Iris pigment epithelial cell (primary cell): Measurements from ENCODE around the gene CMYA5.

Source experiments
- DNase-seq: peaks from one replicate; pipeline ENCODE4 v3.0.0-alpha.2; 2011; ENCODE audit warnings: low read depth

CMYA5 gene

DNA sequence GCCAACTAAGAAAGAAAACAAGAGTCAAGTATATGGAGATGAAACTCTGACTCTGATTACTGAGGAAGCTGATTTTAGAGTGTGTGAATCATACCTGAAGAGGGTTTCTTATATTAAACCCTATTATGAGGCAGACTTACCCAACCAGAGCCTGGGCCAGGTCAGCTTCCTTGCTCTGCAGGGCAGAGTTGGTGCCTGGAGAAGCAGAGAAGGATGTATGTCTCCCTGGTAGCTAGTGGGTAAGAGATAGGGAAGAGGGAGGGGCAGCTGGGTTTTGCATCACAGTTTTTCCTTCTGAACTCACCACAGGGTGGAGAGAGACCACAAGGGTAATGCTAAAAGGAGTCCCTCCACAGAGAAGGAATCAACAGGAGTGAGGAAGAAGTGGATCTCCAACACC lies 104.1 kb downstream of the CMYA5 start:
- no peak for DNase-seq

DNA sequence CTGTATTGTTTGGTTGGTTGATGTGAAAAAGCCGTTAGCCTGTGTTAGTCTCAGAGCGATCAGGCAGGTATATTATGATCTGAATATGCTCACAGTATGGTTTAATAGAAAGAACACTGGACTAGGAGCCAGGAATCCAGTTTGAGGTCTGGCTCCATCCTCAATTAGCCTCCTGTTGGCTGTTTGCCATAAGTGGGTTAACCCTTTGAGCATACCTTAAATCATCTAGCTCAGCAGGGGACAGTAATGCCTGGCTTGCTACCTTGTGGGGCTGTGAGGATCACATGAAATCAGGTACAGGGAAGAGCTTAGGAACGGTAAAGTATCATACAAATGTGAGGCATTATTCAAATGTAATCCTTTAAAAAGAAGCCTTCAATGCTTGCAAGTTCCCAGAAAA lies 104.7 kb downstream of the CMYA5 start:
- no peak for DNase-seq

DNA sequence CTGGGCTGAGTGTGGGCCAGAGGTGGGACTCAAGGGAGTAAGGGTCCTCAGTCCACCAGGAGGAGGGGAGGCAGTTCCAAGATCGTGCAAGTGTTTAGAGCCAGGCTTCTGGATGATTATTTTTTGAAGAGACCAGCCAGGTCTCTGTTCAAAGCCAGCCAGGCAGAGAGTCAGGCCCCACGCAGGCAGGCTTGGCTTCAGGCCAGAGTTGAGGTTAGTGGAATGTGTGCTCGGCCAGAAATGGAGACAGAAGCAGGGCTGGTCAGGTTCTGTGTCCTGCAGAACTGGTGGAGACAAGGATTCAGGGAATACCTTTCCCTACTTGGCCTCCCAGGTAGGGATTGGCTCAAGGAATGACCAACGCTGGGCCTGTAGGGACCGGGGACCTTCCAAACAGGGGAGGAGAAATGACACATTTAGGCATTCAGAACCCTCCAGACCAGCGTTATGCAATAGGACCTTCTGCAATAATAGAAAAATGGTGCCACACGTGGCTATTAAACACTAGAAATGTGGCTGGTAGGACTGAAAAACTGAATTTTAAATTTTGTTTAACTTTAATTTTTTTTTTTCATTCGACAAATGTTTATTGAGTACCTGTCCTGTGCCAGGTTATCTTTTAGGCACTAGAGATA lies 106.2 kb downstream of the CMYA5 start:
- DNase-seq = peak; percentile 37

DNA sequence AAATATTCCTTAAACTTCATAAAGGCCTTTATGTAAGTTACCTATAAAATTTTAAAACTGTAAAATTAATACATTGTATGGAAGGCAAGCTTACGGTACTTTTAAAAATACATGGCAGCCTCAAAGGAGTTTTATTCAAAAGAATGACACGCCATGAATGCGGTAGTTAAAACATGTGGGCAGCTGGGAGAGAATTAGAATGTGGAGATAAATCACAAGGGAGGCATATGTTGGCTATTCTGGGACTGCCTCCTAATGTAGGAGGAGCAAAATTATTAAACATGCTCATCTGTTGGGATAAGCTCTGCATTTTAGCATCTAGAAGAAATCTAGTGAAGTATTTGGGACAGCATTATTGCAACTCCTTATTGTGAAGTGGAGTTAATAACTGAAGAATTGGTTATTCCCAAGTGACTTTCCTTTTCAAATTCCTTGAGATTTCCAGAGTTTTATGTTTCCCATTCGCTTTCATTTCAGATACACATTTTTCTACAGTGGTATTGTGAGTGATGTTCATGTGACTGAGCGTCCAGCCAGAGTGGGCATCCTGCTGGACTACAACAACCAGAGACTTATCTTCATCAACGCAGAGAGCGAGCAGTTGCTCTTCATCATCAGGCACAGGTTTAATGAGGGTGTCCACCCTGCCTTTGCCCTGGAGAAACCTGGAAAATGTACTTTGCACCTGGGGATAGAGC lies 109.4 kb downstream of the CMYA5 start:
- DNase-seq = no peak

DNA sequence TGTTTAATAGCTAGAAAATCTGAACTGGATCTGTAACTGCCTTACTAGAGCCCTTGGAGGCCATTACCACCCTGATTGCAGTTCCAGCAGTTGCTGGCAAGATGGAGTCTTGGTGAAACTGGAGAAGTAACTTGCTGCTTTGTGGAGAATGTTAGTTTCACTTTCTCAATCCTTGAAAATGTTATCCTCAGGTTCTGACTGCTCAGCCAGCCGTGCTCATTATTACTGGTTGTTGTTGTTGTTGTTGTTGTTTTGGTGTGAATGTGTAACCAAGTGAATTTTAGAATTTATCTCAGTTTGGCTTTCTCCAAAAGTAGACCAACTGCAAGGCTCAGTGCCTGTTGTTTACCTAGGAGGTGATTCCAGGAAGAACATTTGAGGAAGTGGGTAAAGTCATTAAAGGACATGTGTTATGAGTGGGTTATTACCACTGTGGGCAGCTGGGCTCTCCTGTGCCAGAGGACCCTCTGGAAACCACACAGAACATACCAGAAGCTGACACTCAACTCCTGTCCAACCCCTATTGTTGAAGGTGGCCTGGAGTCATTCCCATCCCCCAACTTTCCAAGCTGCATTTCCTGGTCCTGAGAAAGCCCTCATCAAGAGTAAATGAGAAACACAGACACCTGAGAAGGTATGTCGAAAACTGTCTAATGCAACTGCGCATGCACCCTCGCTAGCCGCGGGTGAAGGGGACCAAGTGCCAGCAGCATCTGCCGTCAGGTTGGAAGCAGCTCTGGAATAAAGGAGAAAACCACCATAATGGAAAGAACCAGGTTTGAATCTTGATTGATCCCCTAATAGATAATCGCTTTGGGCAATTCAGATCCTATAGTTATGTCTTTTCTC lies 111.6 kb downstream of the CMYA5 start:
- peak; percentile 29 for DNase-seq

DNA sequence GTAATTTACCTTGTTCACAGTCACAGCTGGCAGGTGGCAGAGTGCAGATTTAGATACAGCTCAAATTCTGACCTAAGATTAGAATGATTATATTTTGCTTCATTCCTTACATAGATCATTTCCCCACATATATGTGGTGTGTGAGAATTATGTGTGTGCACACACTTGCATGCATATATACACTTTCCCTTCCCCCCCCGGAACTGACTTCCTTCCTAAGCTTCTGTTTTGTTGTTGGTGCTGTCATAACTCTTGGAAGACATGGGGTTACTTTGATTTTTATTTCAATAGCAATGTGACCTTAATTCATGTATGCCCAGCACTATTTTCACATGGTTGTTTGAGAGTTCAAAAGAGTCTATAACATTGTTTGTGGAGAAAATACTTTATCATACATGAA lies 112.8 kb downstream of the CMYA5 start:
- DNase-seq = no peak

DNA sequence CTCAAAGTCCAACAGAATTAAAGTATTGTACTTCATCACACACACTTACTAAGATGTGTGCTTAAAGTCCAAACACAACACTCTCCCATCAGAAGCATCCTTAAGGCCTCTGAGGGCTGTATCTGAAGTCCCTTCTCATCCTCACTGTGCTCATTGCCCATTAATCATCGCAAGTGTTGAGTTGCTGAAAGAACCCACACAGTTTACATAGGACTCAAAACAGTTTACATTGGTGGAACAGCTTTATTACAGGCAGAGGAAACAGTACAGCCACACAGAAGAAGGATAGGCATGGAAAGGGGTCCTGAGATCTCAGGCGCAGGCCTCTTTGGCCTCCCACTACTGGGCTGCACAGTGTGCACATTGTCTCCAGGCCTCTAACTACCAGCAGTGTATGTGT lies 113.4 kb downstream of the CMYA5 start:
- DNase-seq = no peak

DNA sequence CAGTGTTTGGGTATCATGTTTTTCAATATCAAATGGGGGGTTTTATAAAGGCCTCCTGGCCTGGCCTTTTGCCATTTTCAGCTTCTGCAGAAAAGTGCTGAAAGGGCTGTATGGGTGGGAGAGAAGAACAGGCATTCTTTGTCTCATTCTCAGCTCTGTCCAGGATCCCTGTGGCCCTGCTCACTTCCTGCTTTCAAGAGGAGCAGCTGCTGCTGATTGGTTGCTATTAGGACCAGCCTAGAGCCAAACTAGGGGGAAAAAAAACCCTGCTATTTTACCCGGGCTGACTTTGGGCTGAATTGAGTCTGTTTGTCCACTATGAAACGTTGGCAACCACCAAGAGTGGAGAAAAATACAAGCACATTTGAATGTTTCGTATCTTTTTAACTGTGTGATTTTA lies 117.1 kb downstream of the CMYA5 start:
- no peak for DNase-seq

DNA sequence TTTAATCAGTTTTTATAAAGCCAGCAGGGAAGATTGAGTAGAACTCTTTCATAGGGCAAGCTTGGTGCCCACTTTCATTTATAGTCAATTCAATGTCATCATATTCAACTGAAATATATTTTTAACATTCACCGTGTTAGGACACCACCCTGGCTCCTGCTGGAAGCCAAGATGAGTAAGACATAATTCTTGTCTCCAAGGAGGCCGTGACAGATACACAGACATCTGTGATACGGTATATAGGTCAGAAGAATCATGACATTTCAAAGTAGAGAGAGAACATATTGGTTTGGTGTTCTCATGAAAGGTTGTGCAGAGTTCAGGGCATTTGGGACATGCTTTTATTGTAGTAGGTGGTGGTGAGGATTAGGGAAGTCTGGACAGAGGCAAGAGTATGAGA lies 120.1 kb downstream of the CMYA5 start:
- DNase-seq = no peak

DNA sequence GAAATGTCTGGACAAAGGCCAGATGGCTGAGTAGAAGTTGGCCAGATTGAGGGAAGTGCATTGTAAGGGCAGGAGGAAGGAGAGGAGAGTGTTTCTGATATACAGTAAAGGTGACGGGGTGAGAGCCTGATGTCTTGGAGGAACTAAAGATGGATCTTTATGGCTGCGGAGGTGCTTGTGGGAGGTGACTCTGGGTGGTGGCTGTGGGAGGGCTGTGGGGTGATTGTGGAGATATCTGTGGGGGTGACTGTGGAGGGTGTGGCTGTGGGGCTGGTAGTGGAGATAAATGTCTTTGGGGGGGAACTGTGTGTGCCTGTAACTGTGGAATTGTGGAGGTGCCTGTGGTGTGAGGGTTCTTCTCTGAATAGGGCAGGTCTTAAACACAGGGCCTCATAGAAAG lies 121.4 kb downstream of the CMYA5 start:
- no peak for DNase-seq

DNA sequence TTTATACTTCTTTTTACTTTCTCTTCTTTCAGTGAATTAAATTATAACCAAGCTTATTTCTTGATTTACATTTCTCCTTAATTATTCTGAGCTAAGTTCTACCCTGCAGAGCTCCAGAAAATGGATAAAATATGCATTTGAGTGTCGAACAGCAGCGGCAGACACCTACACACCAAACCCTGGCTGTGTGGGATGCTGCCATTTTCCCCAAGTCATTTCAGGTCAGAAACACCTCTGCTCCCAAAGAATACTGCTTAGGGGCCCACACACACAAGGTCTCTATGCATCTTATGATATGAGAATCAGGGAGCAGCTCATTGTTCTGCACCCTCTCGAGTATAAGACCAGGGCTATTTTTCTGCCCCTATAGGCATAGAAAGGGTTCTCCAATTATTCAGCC lies 122.3 kb downstream of the CMYA5 start:
- no peak for DNase-seq

DNA sequence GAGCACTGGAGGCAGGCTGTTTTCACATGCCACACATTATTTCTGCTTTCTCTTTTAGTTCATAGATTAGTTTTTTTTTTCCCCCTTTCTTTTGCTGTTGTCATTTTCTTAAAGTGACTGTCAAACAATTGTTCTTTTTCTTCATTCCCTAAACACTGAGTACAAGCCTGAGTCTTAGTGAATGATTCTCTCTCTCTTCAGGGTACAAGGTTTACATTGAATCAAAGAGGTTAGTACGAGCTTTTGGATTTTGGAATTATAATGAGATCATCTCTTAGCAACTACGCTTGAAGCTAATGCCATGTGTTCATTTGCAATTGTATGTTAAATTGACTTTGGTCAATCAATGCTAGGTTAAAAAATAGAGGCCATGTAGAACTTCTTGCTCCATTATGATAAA lies 125.1 kb downstream of the CMYA5 start:
- DNase-seq = no peak

DNA sequence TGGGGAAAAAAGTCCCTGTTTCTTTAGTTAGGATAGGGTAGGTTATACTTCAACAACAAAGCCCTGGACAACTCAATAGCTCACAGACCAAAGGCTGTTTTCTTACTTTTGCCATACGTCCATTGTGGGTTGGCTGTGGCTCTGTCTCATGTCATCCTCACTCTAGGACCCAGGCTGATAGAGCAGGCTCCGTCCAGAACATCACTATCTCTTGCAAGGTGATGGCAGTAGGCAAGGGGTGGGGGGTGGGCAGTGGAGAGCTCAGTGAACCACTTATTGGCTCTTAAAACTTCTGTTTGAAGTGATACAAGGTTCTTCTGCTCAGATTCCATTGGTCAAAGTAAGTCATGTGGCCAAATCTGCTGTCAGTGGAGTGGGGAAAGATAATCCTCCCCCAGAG lies 126.4 kb downstream of the CMYA5 start:
- no peak for DNase-seq

DNA sequence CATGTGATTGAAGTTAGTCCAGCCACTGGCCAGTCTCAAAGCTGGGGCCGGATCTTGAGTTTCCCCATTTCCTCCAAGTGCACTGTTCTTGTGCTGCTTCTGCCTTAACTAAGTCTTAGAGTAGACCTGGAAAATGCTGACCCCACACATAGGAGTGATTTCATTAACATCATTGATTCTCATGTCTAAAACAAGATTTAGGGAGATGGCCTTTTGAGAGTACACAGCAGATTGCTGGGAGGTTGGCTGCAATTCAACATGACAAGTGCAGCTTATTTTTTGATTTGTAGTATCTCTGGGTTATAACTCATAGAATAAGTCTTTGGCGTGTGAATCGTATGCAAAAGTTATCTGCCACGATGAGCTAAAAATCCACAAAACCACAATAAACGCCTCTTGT lies 131.0 kb downstream of the CMYA5 start:
- no peak for DNase-seq

DNA sequence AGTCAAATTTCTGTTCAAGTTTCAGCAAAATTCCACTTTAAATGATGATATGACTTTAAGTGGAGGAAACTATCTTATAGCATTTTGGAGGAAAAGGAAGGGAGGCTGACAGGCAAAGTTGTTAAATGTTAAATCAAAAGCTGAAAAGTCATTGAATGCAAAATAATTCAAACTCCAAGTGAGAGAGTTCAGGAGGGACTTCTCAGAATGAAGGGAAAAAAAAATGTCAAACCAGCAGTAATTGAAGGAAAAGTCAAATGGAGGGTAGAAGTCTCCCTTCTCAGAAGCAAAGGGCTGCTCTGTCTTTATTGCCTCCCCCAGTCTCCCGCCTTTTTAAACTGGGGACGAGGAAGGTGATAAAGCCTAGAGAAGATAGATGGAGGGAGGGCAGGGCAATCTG lies 134.8 kb downstream of the CMYA5 start:
- DNase-seq = no peak

DNA sequence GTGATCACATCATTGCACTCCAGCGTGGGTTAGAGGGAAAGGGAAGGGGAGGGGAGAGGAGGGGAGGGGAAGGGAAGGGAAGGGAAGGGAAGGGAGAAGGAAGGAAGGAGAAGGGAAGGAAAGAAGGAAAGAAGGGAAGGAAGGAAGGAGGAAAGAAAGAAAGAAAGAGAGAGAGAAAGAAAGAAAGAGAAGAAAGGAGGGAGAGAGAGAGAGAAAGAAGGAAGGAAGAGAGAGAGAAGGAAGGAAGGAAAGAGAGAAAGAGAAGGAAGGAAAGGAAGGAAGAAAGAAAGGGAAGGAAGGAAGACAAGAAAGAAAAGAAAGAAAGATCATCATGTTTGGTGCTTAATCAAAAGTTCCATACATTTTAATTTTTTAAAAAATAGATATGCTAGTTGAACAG lies 136.2 kb downstream of the CMYA5 start:
- no peak for DNase-seq

DNA sequence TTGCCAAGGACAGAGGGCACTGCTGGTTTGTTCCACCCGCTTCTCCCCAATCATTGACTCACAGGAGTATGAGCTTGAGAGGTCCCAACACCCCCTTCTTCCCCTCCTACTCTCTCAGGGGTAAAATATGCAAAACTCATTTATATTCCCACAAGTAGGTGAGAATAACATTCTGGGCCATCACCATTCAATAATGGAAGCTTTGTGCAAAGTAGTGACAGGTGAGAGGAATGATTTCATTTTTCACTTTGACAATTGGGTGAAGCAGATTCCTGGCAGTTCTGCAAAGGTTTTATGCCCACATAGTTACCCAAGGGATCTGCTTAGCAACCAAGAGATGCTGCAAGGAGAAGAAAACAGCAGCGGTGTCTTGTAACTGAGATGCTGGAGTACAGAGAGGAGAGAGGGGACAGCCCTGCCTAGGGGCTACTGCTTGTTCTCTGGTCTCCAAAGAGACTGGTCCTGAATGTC lies 137.6 kb downstream of the CMYA5 start:
- no peak for DNase-seq

DNA sequence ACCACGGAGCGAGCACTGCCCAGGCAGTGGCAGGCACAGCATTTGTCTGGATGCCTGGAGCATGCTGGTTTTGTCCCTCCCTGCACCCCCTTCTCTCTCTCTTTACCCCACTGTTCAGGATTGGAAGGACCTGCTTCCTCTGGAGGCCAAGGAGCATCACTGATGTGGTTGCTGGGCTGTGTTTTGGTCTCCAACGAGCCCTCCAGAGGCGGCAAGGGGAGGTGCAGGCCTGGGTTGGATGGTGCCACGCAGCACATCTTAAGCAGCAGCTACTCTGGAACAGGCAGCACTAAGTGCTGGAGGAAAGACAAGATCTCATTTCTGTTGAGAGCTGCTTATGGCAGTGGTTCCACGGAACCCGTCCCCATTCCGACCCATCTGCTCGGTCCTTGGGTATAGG lies 139.6 kb downstream of the CMYA5 start:
- DNase-seq = peak; percentile 21

DNA sequence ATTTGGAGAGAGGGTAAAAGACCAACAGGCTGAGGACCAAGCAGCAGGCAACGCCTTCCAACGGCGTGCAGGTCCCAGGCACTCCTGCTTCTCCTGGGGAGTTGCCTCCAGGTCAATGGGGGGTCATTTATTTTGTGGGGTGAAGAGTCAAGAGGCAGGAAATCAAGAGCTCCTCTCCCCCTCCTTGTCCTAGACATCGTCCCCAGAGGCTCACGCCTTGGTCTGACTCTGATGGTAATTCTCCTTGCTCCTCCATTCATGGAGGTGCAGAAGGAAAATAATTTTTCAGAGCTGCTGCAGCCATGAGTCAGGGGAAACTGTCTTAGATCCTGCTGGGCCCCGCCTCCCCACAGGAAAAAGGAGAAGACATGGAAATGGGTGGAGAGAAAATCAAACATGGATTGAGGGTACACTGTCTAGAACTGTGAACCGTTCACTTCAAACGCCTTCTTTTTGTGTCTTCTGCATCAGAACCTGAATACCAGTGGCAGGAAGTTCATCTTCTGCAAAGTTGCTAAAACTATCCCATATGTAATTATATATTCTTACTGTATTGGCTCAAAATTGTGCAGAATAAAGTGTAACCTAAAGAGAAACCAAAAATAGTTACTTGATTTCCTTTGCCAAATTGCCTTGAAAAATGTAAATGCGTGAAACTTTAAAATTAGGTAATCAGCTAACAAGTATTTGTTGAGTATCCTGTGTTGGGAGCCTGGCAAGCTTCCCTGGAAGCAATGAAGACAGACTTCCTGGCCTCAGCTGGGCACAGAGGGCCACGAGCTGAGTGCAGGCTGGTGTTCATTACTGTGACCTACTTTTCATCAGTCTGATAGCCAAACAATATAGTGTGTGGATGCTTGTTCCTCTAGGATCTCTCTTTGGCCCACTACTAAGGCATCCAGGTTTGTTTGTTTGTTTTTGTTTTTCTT lies 142.0 kb downstream of the CMYA5 start:
- no peak for DNase-seq

DNA sequence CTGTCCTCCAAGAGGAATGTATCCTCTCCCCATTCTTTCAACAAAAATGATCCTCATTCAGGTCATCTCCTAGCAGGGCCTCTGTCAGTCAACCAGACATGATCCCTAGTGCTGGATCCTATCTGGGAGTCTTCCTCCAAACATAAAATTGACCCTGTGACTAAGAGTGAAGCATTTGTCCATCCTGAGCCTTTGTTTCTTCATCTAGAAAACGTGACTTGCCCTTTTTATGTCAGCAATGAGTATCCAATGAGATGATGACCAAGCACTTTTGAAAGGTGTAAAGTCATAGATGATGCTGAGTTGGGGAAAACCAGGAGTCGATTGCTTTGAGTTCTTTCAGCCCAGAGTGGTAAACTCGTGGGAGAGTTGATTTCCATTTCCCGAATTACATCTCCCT lies 143.3 kb downstream of the CMYA5 start:
- no peak for DNase-seq

DNA sequence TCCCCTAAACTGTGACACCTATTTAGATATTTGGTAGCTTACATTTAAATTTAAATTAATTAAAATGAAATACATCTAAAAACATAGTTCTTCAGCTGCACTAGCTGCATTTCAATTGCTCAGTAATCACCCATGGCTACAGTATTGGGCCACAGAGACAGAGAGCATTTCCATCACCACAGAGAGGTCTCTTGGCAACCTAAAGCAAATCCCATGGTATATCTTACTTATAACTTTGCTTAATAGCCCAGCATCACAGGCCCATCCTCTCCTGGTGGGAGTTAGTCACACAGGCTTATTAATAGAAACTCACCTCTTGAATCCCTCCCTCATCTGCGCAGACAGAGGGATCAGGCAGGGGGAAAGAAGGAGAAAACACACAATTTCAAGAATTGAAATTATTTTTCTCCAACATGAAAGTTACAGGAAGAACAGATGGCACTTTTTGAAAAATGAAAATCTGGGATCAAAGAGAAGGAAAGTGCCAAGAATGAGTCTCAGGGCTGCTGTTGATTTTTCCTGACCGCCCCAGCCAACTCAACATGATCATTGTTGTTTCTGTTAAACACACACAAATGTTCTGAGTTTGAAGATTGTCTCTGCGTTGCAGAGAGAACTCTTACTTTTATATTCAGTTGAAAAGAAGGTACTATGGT lies 144.6 kb downstream of the CMYA5 start:
- no peak for DNase-seq
